ES-I3 (cell line): ENCODE data around the gene BET1L.
"Not testable (repeated sequence)": the region's sequence is repeated elsewhere in the genome, so short reads cannot be mapped to it uniquely, and the experiment has no call there.

Experiments
- H3K36me3 ChIP-seq: 2 replicates; pipeline ENCODE4 v1.6.1; 2013; ENCODE audit warnings: mild to moderate bottlenecking, low read length, control low read depth, moderate library complexity; ENCODE audit not compliant: insufficient read depth
- H3K4me1 ChIP-seq: 2 replicates; pipeline ENCODE4 v1.6.1; 2013; ENCODE audit warnings: mild to moderate bottlenecking, control low read depth, low read length; ENCODE audit not compliant: insufficient read depth
- H3K9ac ChIP-seq: 2 replicates; pipeline ENCODE4 v1.6.1; 2013; ENCODE audit warnings: low read depth, mild to moderate bottlenecking, low read length, moderate library complexity
- H3K9me3 ChIP-seq: 2 replicates; pipeline ENCODE4 v1.6.1; 2013; ENCODE audit warnings: mild to moderate bottlenecking, low read length, moderate library complexity; ENCODE audit not compliant: control insufficient read depth, insufficient read depth

The BET1L gene

GRCh38 chr11:200224-201003 is 6.8 kb downstream of the BET1L start:
- H3K4me1 ChIP-seq, result no peaks in the 10 kb centered on the region
- H3K9me3 ChIP-seq, result no peaks in the 10 kb centered on the region
- H3K36me3 ChIP-seq, result no peaks in the 10 kb centered on the region; the same call in 1 of the 2 replicates
- no peak overlapping the region for H3K9ac ChIP-seq

DNA sequence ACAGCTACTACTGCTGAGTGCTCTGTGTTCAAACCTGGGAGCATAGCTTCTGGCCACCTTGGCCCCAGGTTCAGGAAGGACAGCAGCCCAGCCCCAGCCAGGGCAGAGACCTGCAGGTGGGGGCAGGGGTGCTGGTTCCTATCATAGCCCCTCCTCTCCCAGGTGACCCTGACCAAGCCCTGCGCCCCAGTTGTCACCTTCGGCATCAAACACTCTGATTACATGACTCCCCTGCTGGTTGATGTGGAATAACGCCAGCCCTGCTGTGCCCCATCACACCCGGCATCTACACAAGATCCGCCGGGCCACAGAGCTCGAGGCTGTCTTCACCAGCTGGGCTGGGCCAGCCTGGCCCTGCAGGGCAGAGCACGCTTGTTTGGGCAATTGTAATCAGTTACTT is 7.4 kb downstream of the BET1L start:
- H3K36me3 ChIP-seq, result no peaks in the 10 kb centered on the region; the same call in 1 of the 2 replicates
- H3K9ac ChIP-seq, result no peak overlapping the region
- no peaks in the 10 kb centered on the region for H3K9me3 ChIP-seq
- H3K4me1 ChIP-seq, result no peaks in the 10 kb centered on the region

DNA sequence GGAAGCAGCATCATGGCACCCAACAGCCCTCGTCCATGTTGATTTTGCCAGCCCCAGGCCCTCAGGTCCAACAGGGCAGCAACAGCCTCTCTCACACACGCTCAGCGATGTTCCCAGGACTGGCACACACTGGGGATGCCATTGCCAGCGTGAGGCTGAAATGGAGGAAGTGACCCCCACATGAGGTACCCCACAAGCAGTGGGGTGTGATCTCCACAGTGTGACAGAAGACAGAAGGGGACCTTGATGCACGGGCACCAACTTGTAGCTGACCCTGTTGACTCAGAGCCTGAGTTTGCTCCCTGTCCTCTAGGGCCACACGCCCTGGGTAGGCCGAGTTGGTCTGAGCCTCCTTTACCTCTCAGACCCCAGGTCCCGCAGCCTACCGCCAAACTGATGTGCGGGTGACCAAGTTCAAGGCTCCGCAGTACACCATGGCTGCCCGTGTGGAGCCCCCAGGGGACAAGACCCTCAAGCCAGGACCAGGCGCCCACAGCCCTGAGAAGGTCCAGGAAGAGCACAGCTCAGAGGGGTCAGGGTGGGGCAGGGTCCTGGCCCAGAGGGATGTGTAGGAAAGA is 8.1 kb downstream of the BET1L start:
- no peak overlapping the region for H3K9ac ChIP-seq
- no peaks in the 10 kb centered on the region; the same call in 1 of the 2 replicates for H3K36me3 ChIP-seq
- no peaks in the 10 kb centered on the region for H3K9me3 ChIP-seq
- no peaks in the 10 kb centered on the region for H3K4me1 ChIP-seq

- H3K9me3 ChIP-seq, result no peaks in the 10 kb centered on the region
- no peak overlapping the region for H3K9ac ChIP-seq
- H3K4me1 ChIP-seq, result no peaks in the 10 kb centered on the region
- H3K36me3 ChIP-seq, result no peaks in the 10 kb centered on the region; the same call in 1 of the 2 replicates
Measured at GRCh38 chr11:198236-198806, 8.9 kb downstream of the BET1L start.

- Histone ChIP-seq H3K9me3 (no peaks in the 10 kb centered on the region), H3K9ac (no peak overlapping the region), H3K4me1 (no peaks in the 10 kb centered on the region), H3K36me3 (no peaks in the 10 kb centered on the region; the same call in 1 of the 2 replicates)
Measured at GRCh38 chr11:197741-198235, 9.4 kb downstream of the BET1L start.

DNA sequence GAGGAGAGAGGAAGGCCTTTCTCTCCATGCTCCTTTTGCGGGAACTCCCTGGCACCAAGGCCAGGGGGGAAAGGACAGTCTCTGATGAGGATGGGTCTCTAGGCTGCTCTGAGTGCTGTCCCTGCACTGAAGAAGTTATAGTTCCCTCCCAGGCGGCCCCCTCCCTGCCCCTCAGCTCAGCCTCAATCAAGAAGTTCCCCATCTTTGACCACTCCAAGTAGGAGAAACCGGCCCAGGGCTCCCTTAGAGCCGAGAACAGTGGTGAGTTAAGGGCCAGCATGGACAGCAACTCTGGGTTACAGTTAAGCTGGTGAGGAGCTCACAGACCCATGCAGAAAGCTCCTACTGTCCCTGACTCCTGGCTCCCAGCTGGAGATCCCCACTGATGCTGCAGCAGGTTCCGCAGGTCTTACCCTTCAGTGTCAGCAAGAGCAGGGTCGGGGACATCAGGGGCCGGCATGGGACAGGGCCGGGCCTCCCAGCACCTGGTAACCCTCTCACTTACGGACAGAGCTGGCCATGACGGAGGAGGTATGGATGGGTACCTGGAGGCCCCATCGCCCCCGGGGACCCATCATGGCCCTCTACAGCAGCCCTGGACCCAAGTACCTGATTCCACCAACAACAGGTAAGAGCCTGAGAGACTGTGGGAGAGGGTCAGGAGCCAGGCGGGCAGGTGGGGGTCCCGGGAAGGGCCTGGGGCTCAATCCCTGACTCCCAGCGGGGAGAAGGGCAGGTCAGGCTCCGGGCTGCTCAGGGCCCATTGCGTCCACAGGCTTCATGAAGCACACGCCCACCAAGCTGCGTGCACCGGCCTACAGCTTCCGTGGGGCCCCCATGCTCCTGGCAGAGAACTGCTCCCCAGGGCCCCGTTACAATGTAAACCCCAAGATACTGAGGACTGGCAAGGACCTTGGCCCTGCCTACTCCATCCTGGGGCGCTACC is 10.1 kb downstream of the BET1L start:
- H3K4me1 ChIP-seq, result no peaks in the 10 kb centered on the region
- no peak overlapping the region for H3K9ac ChIP-seq
- H3K36me3 ChIP-seq, result no peaks in the 10 kb centered on the region; the same call in 1 of the 2 replicates
- H3K9me3 ChIP-seq, result no peaks in the 10 kb centered on the region

GRCh38 chr11:193481-193880 is 13.7 kb downstream of the BET1L start:
- not testable (repeated sequence) for H3K36me3 ChIP-seq, H3K9me3 ChIP-seq, H3K4me1 ChIP-seq, H3K9ac ChIP-seq

- H3K36me3 ChIP-seq, H3K4me1 ChIP-seq, H3K9ac ChIP-seq: not testable (repeated sequence)
Measured at GRCh38 chr11:192674-193128, 14.5 kb downstream of the BET1L start, which contains the start of gene SCGB1C1. Gene SCGB1C1, plus strand, starts transcription at chr11:193078. Its CDS starts 22 bp downstream, at chr11:193100.

GRCh38 chr11:191490-192478 is 15.4 kb downstream of the BET1L start:
- H3K9me3 ChIP-seq, H3K9ac ChIP-seq: not testable (repeated sequence)

More at GRCh38 chr11:192674-193128, 14.5 kb downstream of the BET1L start, which contains the start of gene SCGB1C1:
- not testable (repeated sequence) for H3K9me3 ChIP-seq

GRCh38 chr11:190546-190945 is 16.7 kb downstream of the BET1L start:
- H3K4me1 ChIP-seq, H3K9ac ChIP-seq, H3K9me3 ChIP-seq, H3K36me3 ChIP-seq: not testable (repeated sequence)

More at GRCh38 chr11:191490-192478, 15.4 kb downstream of the BET1L start:
- not testable (repeated sequence) for H3K36me3 ChIP-seq, H3K4me1 ChIP-seq

GRCh38 chr11:189843-190311 is 17.3 kb downstream of the BET1L start:
- H3K4me1 ChIP-seq, H3K9ac ChIP-seq, H3K36me3 ChIP-seq, H3K9me3 ChIP-seq: not testable (repeated sequence)

- not testable (repeated sequence) for H3K36me3 ChIP-seq, H3K9ac ChIP-seq, H3K4me1 ChIP-seq, H3K9me3 ChIP-seq
Measured at GRCh38 chr11:189200-189783, 17.9 kb downstream of the BET1L start.

GRCh38 chr11:180242-180641 is 27.0 kb downstream of the BET1L start:
- H3K9me3 ChIP-seq, H3K36me3 ChIP-seq, H3K9ac ChIP-seq, H3K4me1 ChIP-seq: not testable (repeated sequence)
